T-helper 22 cell (primary cell): Measurements from ENCODE around the gene TTC39B.
A peak's percentile ranks its signal among the peaks of the same experiment; 100 is the strongest.

Experiments used
- DNase-seq: peaks from one replicate; pipeline ENCODE4 v3.0.0-alpha.2; 2020; ENCODE audit warnings: low read depth

Gene TTC39B

DNA sequence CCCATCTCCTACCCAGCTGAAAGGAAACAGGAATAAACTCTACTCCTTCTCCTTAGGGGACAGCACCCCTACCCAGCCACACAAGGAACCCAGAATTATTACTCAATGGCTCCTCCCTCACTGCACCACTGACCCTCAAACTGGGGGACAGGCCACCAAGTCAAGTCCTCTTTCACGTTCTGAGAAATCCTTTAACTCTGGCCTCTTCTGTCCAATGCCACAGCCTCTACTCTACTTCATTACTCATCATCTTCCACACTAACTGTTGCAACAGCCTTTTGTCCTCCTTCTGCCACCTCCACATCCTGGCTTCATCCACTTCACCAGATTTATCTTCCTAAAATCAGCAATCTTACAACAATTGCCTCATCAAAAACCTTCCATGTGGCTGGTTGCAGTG, 6.8 kb downstream of the TTC39B start:
- no peak for DNase-seq

DNA sequence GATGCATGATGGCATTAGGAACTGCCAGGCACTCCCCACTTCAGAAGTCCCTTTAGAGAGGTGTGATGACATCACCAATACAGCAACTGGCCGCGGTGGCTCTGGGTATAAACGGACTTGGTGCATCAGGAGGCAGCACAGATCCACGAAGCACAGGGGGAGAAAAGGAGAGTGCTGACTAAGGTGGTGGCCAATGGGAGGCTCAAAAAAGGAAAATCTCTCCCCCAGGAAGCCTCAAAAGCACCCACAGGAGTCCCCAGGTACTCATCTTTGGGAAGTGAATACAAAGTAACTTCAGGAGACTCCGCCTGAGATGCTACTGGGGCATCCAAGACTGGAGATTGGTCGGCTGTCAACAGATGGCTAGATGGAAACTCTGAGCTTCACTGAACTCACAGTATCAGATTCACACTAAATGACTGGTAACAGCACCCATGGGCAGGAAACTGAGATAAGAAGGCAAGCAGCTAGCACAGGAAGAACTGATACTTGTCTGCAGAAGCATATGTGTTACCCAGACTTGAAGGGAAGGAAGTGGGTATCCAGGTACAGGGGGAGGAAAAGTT, 7.6 kb downstream of the TTC39B start:
- peak; percentile 42 for DNase-seq

DNA sequence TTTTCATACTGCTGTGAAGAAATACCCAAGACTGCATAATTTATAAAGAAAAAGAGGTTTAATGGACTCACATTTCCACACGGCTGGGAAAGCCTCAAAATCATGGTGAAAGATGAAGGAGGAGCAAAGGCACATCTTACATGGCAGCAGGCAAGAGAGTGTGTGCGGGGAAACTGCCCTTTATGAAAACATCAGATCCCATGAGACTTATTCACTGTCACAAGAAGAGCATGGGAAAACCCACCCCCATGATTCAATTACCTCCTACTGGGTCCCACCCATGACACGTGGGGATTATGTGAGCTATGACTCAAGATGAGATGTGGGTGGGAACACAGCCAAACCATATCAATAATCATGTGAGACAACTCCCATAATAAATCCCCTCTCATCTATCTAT, 8.7 kb downstream of the TTC39B start:
- DNase-seq: no peak

DNA sequence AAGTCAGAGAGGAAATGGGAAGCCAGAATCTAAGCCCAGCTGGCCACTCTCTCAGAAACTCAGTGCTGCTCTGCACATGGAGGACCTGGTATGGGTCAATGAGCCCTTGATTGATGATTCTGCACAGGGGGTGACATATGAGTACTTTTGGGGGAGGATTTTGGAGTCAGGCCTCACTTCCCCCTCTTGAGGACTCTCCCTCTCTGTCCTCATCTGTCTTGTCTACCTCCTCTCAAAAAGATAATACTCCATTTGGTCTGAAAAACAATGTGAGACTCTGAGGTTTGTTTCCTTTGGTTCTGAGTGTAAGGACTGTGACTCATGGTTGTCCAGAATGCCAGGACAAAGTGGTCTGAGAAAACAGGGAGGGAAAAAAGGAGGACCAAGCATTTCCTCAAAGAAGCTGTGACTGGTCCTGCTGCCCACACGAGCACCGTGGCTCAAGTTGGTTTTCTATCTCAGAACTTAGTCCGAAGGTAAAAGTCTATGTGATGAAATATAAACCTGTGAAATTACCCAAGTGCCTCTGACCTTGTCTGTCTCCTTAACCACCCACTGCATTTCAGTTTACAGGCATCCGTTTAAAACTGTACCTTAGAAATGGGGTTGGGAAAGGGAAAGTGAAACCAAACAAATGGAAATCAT, 11.1 kb downstream of the TTC39B start:
- no peak for DNase-seq

DNA sequence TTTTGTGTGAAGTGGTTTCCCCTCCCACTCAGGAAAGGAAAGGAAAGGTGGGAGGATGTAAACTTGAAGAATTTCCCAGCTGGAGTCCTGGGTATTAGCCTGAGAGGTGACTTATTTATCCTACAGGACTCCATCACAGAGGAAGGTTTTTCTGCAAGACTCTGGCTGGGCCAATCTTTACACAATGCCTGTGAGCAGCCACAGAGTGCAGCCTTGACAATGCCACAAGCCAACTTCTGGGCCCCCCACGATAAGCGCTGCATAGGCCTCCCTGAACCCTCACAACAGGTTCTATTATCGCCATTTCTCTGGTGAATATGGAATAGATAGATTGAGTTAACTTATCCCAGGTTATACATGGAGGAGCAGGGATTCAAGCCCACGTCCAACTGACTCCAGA, 12.4 kb downstream of the TTC39B start:
- DNase-seq: no peak

DNA sequence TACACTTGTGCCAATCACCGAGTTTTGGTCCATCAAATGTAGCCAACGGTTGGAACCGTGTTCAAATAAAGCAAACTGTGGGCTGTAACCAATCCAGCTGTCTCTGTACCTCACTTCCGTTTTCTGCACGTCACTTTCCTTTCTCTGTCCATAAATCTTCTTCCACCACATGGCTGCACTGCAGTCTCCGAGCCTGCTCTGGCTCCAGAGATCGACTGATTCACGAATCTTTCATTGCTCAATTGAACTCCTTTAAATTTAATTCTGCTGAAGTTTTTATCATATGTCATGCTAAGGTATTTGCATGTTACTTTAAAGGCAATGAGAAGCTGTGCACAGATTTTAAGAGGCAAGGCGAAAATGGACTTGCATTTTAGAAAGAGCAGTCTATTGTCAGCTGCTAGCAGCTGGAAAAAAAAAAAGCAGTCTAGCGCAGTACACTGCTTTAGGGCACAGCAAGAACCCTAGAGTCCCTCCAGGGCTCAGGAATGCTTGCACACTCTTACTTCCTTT, 13.2 kb downstream of the TTC39B start:
- DNase-seq: no peak

DNA sequence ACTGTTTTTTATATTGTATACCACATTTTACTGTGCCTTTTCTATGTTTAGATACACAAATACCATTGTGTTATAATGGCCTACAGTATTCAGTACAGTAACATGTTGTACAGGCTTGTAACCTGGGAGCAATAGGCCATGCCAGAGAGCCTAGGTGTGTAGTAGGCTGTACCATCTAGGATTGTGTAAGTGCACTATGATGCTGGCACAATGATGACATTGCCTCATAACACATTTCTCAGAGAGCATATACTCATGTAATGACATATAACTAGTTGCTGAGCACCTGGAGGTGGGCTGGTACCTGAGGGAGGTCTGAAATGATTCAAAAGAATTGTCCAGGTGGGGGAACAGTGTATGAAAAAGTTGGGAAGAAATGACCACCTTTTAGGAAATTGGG, 13.9 kb downstream of the TTC39B start:
- DNase-seq: no peak

DNA sequence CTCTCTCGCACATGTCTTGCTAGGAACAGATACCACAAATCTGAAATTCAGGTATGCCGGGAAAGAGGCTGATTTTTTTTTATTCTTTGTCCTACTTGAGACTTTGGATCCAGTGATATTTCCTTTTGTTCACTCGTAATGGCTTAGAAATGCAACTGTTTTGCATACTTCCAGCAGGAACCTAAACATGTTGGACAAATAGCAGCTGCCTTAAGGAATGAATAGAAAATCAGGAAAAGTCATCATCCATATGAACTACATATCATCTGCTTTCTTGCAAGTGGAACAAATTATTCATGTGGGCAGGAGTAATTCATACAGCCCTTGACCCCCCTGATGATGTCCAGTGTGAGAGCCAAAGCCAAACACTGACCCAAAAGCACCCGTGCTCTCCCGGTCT, 17.4 kb downstream of the TTC39B start:
- no peak for DNase-seq

DNA sequence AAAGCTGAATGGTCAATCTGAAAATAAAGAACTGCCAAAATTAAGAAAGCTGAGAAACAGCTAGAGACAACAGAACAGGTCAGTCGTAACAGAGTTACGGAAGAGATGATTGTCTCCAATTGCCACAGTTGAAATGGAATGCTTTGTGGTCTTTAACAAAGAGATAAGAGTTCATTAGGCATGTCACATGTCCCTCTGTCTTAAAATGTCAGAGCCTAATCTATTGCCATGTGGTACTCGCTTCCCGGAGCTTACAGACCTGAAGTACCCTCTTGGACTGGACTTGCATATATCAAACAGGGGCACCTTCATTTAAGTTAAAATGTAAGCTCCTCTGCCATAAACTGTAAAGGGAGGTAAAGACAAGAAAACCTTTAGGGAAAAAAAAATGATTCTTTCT, 19.7 kb downstream of the TTC39B start:
- no peak for DNase-seq

DNA sequence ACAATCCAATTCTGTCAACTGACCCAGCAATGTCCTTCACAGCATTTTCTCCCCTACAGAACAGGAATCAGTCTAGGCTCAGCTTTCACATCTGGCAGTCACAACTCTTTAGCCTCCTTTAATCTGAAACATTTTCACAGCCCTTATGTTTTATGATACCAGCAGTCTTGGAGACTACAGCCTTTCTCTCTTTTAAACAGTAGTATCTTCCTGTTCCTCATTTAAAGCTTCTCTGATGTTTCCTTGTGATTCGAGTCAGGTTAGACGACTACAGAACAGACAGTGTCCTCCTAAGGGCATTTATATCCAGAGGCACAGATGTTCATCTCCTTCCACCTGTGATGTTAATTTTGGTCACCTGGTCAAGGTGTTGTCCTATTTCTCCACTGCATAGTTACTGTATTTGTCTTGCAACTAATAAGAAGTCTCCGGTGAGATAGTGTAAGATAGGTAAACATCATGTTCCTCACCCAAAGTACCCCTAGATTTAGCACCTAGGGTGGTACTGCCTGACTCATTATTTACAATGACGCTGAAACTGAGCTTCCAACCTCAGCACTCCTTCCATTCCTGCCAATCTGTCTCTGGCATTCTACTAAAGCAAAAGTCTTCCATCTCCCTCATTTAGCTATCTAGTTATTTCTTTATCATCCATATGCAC, 20.7 kb downstream of the TTC39B start:
- DNase-seq: no peak

DNA sequence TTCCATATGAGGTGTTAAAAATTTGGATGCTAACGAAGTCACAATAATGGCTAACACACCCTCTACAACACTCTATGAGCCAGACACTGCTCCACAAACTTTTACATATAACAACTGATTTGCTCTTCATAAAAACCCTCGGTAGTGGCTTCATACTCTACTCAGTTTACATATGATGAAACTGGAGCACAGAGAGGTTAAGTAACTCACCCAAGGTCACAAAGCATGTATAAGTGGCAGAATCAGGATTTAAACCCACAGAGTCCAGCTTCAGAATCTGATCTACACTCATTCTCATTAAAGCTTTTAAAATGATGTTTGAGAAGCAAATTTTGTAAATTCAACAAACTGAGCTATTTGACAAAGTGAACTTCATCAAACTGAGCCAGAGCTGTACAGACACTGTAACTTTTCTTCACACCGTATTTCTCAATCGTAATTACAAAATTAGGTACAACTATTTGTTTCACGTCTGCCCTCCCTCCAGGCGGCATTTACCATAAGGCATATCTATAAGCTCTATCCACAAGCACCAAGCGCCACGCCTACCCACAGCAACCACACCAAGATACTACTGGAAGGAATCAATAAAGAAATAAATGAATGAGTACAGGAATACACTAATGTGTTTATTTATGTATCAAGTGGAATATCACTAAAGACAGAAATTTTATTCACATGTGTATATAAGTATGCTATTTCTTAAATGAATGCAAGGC, 24.3 kb downstream of the TTC39B start:
- no peak for DNase-seq

DNA sequence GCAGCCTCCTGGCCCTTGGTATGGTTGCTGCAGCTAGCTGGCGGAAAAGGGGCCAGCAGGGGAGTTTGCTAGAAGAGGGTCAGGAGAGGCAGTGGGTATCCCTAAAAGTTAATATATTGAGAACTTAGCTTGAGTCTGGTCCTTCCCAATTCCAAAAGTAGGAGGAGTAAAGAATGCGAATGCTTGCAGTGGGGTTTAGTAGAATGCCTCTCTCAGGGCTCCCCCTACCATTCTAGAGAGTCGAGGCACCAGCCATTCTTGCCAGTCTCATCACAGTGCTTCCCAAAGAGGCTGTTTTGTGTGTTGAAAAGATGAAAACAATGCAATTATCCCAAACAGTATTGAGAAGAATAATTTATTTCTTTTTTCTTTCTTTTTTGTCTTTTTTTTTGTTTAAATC, 26.4 kb downstream of the TTC39B start:
- no peak for DNase-seq

DNA sequence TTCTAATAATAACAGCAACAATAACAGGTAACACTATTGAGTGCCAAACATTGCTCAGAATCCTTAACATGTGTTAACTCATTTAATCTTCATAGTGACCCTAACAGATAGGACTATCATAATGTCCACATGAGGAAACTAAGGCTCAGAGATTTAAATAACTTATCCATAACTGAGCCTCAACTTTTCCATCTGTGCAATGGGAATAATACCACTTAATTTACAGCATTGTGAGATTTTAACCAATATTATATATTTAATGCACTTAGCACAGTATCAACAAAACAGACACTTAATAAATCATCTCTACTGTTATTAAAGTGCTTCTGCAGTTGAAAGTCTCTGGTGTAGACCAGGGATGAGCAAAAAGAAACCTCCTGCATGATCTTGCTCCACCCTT, 28.2 kb downstream of the TTC39B start:
- no peak for DNase-seq

DNA sequence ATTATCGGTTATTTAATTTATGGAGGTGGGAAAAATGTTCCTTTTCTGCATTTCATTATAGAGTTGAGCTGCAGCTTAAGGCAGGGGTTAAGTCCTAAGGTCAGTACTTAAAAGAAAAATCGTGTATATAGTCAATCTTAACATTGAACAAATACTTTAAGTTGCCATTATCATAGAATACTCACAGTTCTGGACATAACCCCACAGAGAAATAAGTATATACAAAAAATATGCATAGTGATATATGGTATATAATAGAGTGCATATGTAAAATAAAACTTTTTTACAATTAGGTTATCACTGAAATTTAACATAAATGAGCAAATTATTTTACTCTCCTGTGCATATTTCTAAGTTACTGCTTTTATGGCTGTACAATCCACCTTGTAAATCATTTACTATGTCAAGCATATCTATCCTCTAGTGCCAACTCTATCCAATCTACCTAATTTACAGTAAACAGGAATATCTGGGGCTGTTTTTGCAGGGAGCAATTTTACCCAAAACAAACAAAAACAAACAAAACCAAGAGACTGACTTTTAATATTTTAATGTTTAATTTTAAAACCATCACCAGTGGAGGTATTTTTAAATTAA, 28.8 kb downstream of the TTC39B start:
- no peak for DNase-seq

DNA sequence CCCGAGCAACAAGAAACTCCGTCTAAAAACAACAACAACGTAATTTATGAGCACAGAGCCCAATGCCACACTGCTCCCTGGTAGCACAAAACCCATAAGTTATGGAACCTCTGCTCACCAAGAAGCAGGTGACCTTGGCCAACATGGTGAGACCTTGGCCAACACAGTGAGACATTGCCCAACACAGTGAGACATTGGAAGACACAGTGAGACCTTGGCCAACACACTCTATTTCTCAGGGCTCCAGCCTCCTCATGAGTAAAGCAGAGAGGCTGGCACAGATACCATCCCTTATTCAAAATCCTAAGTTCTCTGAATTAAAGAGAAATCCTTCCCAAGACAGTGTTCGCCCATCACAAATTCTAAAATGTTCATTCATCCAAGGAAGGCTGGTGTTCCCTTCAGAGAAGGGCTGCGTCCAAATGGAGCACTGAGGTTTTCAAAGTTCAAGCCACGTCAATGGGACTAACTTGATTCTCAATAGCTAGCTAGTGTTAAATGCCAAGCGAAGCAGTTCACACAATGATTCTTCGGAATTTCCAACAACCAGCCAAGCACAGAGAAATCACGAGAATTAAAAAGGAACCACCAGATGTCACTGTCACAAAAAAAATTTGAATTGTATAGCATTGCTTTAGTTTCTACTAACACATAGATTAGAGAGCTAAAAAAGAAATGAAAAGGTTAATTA, 29.5 kb downstream of the TTC39B start:
- DNase-seq: no peak

DNA sequence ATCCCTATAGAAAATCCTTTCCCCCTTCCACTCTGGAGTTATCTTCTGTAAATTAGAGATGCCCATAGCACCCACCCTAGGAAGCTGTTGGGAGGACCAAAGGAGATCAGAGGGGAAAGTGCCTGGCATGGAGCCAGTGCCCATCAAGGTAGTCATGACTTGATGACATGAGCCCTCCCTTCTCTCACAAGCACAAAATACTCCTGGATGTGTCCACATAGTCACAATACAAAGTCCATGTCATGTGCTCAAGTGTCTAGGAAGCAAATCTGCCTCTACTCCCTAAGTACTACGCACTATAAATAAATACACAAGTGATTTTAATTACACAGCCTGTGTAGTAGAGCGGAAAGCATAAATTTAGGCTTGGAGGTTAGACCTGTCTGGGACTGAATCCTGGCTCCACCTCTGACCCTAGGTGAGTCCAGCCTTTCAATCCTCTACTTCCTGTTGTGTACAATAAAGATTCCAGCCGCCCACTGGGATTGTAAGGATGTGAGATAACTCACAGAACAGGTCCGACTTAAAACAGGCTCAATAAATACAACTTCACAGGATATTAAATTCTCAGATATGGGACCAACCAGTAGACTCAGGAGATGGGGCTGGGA, 30.6 kb downstream of the TTC39B start:
- no peak for DNase-seq

DNA sequence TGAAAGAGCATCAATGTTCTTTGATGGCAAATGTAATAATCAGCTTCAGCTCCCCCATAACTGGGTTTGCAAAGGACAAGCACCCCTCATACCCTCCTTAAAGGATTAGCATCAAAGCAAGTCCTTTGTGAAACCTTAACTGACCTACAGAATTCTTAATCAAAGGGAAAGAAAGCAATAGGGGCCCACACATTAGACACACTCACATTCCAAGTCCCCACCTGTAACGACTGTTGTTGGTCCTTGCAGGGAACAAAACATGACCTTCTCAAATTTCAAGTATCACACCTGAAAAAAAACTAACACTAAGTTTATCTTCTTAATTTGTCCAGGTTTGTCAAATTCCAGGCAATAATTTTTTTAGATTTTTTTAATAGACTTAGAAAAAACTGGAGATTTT, 32.6 kb downstream of the TTC39B start:
- DNase-seq: no peak

DNA sequence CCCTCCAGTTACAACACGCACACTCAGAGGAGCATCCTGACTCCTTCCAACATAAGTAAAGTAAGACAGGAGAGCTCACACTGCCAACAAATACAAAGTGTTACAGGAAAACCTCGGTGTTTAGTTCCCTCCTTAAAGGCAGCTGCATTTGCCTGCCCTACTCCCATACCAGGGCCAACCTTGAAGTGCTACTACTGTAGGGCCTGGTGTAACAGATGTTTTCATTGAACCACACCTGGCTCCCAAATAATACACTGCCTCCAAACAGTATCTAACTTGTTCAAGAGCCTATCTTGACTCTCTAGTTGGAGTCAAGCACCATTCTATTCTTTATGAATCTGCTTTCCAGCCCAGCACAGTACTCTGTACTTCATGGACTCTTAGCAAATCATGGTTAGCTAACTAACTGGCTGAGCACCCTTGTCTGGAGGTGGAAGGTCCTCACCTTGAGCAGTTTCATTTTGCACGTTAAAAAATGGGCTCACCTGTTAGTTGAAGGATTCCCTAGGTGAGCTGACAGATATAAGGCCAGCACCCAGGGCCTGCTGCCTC, 34.6 kb downstream of the TTC39B start:
- DNase-seq: no peak

DNA sequence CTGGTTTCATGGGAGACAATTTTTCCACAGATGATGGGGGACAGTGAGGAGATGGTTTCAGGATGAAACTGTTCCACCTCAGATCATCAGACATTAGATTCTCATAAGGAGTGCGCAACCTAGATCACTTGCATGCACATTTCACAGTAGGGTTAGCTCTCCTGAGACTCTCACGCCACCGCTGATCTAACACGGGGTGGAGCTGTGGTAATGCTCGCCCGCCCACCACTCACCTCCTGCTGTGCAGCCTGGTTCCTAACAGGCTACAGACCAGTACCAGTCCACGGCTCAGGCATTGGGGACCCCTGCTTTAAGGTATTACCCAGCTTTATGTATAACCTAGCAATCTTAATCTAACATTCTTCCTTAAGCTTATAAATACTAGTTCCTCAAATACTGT, 35.6 kb downstream of the TTC39B start:
- DNase-seq: no peak

DNA sequence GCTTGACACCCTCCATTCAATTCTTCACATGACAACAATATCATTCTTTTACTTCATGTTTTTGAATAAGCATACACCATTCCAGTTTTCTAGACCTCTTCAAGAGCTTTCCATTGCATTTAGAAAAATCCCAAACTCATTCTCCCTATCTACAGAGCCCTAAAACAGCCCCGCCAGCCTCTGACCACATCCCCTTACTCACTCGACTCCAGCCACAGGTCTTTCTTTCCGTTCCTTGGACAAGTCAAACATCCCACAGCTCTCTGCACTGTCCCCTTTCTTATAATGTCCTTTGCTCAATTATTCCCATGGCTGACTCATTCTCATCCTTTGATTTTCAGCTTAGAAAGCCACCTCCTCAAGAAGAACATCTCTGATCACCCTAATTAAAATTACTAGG, 38.2 kb downstream of the TTC39B start:
- no peak for DNase-seq

DNA sequence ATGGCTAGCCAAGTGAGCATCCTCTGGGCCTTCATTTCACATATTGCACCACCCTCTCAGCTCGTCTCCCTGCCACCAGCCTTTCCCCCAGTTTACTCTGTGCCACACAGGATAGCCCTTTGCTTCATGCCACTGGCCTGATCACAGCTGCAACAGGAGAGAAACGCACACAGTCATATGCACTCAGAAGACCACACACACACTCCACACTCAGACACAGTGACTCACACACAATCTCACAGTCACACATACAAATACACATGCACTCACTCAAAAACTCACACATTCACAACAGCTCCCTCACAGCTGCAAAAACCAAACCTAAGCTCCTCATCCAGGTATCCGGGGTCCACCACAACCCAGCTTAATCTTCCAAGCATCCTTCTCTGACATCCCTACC, 38.7 kb downstream of the TTC39B start:
- DNase-seq: no peak
